Kidney glomerular epithelial cell (primary cell): ENCODE data around the gene MVB12B.

Experiments used
- DNase-seq: peaks from one replicate; lab custom pipeline; 2025; lab: John Stamatoyannopoulos, UW

MVB12B gene

GRCh38 chr9:126303488-126303887 is 23.1 kb upstream of the MVB12B start:
- DNase-seq: no peak

GRCh38 chr9:126304207-126304970 is 22.2 kb upstream of the MVB12B start:
- no peak for DNase-seq

- peak; percentile 82 for DNase-seq
These were observed 21.7 kb upstream of the MVB12B start for GRCh38 chr9:126304971-126305320.

GRCh38 chr9:126306071-126306647 is 20.5 kb upstream of the MVB12B start:
- no peak for DNase-seq

- DNase-seq: no peak
These were observed 19.1 kb upstream of the MVB12B start for GRCh38 chr9:126307322-126308061.

GRCh38 chr9:126309427-126310189 is 17.0 kb upstream of the MVB12B start:
- no peak for DNase-seq

- no peak for DNase-seq
These were observed 13.8 kb upstream of the MVB12B start for GRCh38 chr9:126312584-126313551.

- no peak for DNase-seq
These were observed 10.5 kb upstream of the MVB12B start for GRCh38 chr9:126316085-126316655.

GRCh38 chr9:126317513-126317912 is 9.1 kb upstream of the MVB12B start:
- no peak for DNase-seq

- DNase-seq: no peak
These were observed 7.8 kb upstream of the MVB12B start for GRCh38 chr9:126318858-126319257.

- DNase-seq: no peak
These were observed 7.0 kb upstream of the MVB12B start for GRCh38 chr9:126319671-126320070.

GRCh38 chr9:126320158-126320922 is 6.3 kb upstream of the MVB12B start:
- no peak for DNase-seq

- no peak for DNase-seq
These were observed 4.9 kb upstream of the MVB12B start for GRCh38 chr9:126321742-126322141.

GRCh38 chr9:126325821-126326220 is 808 bp upstream of the MVB12B start:
- DNase-seq: no peak

GRCh38 chr9:126327006-126327713 is 531 bp downstream of the MVB12B start:
- no peak for DNase-seq

GRCh38 chr9:126327714-126328185 is 1.1 kb downstream of the MVB12B start:
- DNase-seq: no peak

GRCh38 chr9:126328407-126328806 is 1.8 kb downstream of the MVB12B start:
- no peak for DNase-seq

- no peak for DNase-seq
These were observed 3.0 kb downstream of the MVB12B start for GRCh38 chr9:126329476-126330275.
